ENCODE data around the gene ADPGK.
"Not testable (repeated sequence)": the region's sequence is repeated elsewhere in the genome, so short reads cannot be mapped to it uniquely, and the experiment has no call there.

Gene ADPGK

DNA sequence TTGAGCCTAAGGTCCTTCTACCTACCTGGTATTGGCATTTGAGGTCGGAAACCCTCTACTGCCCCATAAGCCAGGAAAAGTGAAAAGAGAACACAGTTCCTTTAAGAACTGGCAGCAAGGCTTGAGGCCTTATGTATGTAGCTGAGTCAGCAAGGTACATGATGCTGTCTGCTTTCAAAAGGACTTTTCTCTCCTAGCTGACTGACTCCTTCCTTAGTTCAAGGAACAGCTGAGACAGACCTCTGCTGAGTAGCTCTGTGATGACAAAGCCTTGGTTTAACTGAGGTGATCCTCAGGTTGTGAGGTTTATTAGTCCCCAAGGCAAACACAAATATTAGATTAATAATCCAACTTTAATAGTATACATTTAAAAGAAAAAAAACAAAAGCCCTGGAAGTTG, 45.8 kb downstream of the ADPGK start:
- DNase-seq, result no peak

DNA sequence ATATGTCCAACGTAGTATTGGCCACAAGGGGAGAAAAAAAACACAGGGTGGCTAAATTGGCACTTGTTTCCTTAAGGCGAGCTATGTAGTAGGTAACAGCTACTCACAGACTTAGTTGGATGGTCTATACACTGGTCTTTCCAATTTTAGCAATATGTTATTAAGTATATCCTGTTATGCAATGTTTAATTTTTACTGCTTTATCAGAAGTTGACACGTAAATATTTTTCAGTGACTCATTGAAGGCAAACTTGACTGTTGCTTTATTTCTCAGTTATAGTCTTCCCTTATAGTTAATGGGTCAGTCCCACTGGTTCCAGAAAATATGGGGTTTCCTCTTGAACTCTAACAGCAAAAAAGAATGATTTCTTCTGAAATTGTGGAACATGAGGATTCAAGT, 46.5 kb downstream of the ADPGK start:
- DNase-seq, result no peak

DNA sequence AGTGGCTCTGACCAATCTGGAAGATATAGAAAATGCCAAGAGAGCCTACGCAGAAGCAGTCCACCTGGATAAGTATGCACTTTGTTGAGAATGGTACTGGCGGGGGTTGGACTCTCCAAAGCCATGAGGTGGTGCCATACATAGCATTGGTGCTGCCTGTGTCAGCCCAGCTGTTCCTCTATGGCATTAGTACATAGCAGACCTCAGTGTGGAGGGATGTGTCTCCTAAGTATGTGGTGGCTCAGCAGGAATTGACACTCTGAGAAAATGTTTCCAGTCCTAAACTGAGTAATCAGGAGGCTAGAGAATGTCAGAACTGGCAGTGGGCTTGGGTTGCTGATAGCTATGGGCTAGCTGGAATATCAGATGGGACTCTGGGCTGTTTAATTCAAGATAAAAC, 48.4 kb downstream of the ADPGK start:
- no peak for DNase-seq

DNA sequence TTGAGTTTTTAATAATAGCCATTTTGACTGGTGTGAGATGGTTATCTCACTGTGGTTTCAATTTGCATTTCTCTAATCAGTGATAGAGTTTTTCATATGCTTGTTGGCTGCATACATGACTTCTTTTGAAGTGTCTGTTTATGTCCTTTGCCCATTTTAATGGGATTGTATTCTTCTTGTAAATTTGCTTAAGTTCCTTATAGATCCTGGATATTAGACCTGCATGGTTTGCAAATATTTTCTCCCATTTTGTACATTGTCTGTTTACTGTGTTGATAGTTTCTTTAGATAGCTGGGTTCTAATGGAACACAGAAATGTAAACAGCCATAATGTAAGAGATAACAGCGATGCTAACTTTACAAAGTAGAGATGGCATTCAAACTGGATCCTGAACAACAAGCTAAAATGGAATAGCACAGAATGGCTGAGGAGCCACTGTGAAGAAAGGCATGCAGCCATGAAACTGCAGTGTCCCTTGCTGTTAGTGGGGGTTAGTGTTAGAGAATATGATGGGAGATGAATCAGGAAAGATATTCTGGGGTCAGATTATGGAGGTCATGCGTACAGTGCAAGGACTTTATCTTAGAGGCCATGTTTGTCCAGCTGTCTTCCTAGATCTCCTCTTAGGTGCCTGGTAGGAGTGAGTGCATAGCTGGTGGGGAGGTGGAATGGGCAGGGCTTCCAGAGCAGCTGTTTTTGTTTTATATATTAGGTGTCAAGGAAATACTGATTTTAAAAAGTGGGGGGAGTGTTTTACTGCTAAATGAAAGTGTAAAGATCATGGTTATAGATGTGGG, 49.4 kb downstream of the ADPGK start:
- DNase-seq, result no peak

DNA sequence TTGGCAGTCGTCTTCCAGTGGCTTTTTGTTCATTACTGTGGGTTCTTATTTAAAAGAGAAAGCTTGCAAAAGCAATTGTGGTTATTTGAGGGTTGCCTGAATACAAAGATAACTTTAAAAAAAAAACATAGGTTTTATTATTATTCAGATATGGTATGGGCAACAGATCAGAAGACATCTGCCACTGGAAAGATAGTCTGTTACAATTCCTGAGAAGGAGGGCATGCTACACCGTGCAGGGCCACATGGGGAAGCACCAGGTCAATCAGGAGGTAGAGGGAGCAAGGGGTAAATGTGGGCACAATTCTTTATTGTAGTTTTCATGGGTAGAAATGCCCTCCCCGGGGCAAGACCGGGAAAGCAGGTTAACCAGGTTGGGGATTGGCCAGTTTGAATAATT, 51.0 kb downstream of the ADPGK start:
- DNase-seq, result no peak

DNA sequence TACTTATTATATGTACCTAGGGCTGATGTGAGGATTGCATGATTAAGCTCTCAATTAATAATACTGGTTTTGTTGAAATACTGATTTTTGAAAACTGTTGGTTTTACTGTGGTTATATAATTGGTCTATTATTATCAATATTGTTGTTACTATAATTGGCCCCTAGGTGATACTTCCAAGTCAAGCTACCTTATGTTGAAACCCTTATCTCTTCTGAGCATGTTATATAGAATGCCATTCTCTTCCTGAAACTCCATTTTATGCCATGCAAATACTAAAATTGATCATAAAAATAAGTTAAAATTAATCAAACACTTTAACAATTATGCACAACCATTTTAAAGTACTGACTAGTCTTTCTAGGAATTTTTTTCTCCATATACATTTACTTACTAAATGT, 51.5 kb downstream of the ADPGK start:
- no peak for DNase-seq

DNA sequence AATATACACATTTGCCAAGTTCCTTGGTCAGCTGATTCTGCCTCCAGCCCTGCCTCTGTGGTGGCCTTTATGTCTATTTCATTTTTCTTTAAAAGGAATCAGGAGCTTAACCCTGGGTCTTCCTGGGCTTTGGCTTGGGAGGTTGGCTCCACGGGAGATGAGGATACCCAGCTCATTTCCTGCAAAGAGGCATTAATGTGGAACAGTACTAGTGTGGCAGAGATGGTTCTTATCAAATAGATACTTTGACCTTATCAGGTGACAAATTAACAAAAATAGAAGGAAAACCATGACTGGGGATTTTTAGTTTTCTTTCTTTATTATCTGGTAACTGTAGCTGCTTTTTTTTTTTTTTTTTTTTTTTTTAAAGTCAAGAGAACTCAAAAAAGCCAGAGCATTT, 54.7 kb downstream of the ADPGK start:
- no peak for DNase-seq

DNA sequence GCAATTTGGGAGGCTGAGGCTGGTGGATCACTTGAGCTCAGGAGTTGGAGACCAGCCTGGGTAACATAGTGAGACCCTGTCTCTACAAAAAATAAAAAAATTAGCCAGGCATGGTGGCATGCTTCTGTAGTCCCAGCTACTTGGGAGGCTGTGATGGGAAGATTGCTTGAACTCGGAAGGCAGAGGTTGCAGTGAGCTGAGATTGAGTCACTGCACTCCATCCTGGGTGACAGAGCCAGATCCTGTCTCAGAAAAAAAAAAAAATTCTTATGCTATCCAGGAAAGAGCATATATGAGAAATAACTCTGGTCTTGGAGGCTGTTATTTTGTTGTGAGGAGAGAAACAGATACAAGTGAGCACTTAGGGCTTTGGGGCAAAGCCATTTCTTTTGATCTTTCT, 55.3 kb downstream of the ADPGK start:
- not testable (repeated sequence) for DNase-seq

DNA sequence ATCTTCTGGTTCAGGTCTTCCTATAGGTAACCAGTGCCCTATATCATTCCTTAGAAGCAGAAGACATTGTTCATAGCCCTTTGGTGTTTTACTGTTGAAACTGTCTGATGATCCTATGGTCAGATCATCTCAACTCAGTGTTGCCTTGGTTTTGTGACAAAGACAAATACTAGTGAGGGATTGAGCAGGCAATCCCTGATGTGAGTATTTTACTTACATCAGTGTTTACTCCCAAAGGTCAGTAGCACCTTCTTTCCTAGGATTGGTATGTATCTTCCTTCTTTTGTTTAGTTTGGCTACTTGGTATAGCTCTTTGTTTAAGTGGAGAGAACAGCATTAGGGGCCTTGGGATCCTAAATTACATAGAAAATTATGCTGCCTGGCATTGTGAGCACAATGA, 56.4 kb downstream of the ADPGK start:
- DNase-seq, result no peak

DNA sequence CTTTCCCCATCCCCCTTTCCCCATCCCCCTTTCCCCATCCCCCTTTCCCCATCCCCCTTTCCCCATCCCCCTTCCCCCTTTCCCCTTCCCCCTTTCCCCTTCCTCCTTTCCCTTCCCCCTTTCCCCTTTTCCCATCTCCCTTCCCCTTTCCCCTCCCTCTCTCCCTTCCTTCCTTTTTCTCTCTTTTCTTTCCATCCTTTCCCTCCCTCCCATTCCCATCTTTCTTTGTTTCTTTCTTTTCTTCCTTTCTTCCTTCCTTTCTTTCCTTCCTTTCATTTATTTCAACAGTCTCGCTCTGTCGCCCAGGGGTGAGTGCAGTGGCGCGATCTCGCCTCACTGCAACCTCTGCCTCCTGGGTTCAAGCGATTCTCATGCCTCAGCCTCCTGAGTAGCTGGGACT, 57.7 kb downstream of the ADPGK start:
- DNase-seq, result not testable (repeated sequence)

DNA sequence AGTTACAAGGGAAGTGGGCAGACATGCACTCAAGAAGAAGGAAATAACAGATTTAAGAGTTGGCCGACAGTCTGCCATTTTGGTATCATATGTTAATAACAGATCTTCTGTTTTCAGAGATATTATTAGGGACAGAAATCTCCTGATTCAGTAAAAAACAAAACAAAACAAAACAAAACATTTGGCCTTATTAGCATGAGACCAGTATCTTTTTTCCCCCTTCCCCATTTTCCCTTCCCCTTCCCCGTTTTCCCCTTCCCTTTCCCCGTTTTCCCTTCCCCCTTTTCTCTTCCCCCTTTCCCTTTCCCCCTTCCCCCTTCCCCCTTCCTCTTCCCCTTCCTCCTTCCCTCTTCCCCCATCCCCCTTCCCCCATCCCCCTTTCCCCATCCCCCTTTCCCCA, 58.1 kb downstream of the ADPGK start:
- DNase-seq, result no peak

DNA sequence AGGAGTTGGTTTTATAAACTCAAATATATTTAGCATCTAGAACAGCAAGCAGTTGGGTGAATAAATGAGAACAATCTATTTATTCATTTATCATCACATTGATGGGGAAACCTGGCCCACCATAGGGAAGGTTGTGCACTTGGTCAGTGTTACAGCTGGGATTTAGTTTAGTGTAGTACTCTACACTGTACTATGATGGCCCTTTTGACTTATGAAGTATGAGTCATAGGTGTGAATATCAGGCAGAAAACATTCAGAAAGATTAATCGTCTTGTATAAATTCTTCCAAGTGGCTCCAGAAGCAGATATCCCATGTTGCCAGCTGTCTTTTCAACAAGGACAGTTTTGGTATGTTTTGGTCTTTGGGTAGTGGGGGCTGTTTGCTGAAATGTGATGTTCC, 59.5 kb downstream of the ADPGK start:
- DNase-seq, result no peak

DNA sequence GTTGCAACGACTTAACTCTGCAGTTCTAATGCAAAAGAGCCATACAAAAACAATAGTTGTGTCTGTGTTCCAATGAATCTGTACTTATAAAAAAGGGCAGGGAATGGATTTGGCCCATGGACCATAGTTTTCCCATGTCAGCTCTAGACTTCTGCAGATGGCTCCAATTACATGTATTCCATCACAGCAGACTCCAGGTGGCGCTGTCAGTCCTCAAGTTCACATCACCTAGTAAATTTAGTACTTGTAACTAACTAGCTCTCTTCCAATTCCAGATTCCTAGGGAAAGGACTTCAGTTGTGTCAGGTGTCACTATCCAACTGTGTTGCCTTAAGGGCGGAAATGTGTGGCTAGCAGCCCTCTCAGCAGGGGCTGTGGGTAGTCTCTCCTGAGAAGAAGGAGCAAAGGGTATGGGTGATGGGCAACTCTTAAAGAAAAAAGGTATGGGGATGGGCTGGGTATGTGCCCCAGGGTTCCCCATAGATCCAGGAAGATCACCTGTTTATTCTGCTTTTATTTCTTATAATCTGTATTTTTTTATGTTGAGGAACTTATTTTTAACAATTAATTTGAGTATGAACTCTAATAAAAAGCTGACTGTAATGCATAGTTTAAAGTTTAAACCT, 61.4 kb downstream of the ADPGK start:
- DNase-seq, result peak in 1 of 2 experiments; percentile 15

DNA sequence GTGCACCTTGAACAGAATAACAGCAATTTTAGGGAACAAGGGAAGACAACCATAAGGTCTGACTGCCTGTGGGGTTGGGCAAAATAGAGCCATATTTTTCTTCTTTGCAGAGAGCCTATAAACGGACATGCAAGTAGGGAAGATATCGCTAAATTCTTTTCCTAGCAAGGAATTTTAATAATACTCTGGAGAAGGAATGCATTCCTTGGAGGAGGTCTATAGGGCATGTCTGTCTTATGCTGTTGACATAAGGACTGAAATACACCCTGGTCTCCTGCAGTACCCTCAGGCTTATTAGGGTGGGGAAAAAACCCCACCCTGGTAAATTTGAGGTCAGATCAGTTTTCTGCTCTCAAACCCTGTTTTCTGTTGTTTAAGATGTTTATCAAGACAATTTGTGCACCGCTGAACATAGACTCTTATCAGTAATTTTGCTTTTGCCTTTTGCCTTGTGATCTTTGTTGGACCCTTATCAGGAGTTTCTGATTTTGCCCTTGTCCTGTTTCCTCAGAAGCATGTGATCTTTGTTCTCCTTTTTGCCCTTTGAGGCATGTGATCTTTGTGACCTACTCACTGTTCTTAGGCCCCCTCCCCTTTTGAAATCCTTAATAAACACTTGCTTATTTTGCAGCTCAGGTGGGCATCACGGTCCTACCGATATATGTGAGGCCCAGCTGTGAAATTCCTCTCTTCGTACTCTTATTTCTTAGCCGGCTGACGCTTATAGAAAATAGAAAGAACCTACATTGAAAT, 74.8 kb downstream of the ADPGK start:
- not testable (repeated sequence) for DNase-seq

DNA sequence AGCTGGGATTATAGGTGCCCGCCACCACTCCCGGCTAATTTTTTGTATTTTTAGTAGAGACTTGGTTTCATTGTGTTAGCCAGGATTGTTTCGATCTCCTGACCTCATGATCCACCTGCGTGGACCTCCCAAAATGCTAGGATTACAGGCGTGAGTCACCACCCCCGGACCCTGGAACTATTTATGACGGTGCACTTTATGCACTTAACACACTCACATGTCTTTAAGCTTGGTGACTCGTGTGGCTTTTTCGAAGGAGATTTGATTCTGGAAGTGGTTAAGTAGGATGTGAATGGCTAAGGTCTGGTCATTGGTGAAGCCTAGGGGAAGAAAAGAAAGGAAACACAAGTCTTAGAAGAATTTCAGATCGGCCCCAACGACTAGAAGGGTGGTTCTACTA, 77.3 kb downstream of the ADPGK start:
- no peak for DNase-seq

Data from NCI-H187 (cell line).